K562 (cell line): ENCODE data around the gene ACHE. TPM values are rescaled to one million over a fixed set of nuclear protein-coding genes. Genes with fewer than 3 reads are reported as not detected.

Source experiments
- CBFB ChIP-seq: sonication (generic); formaldehyde crosslinking; IDR thresholded peaks from 2 replicates; pipeline ENCODE4 v1.4.0; 2020; ENCODE audit warnings: mild to moderate bottlenecking, missing genetic modification reagents
- CBX2 ChIP-seq: fragments of 200-600 bp; sonication (generic); IDR thresholded peaks from one replicate; pipeline ENCODE4 v1.6.1; 2012; ENCODE audit warnings: mild to moderate bottlenecking, low read length, inconsistent platforms; ENCODE audit not compliant: insufficient read depth, poor library complexity, severe bottlenecking
- CCNT2 ChIP-seq: IDR thresholded peaks from 2 replicates; pipeline ENCODE4 v1.6.1; 2011; ENCODE audit warnings: borderline replicate concordance, low read depth, mild to moderate bottlenecking, moderate library complexity, mixed read lengths, low read length; ENCODE audit not compliant: insufficient read length; ENCODE audit errors: extremely low read depth
- CHD1 ChIP-seq: fragments of 200-600 bp; sonication (generic); IDR thresholded peaks from one replicate; pipeline ENCODE4 v1.6.1; 2012; ENCODE audit warnings: mild to moderate bottlenecking, moderate library complexity, low read length, inconsistent platforms
- DEAF1 ChIP-seq: fragments of 450-650 bp; formaldehyde crosslinking; IDR thresholded peaks from 2 replicates; pipeline ENCODE4 v1.4.0; 2020; ENCODE audit warnings: mild to moderate bottlenecking, moderate library complexity
- E2F6 ChIP-seq, 2 experiments: IDR thresholded peaks; 2 replicates each; pipeline ENCODE4 v1.6.1; 2011; ENCODE audit warnings: borderline replicate concordance in 1 of 2, control low read depth in 1 of 2, low read depth in 1 of 2, low read length in 1 of 2, mild to moderate bottlenecking in 1 of 2, mixed read lengths in 1 of 2, moderate library complexity in 1 of 2; ENCODE audit not compliant: insufficient read depth in 1 of 2, insufficient read length in 1 of 2, poor library complexity in 1 of 2, severe bottlenecking in 1 of 2; ENCODE audit errors: extremely low read depth in 1 of 2
- ETV5 ChIP-seq: sonication (generic); formaldehyde crosslinking; IDR thresholded peaks from 2 replicates; pipeline ENCODE4 v1.4.0; 2020; ENCODE audit warnings: low read depth, mild to moderate bottlenecking, missing genetic modification reagents
- HNRNPK ChIP-seq: fragments of 200-400 bp; formaldehyde crosslinking; IDR thresholded peaks from one replicate; pipeline ENCODE4 v1.6.1; 2018; ENCODE audit warnings: mild to moderate bottlenecking, low read depth, low read length; ENCODE audit not compliant: poor library complexity, severe bottlenecking
- HNRNPLL ChIP-seq: fragments of 200-400 bp; formaldehyde crosslinking; IDR thresholded peaks from 2 replicates; pipeline ENCODE4 v1.6.1; 2017; ENCODE audit warnings: low read length, low read depth, mild to moderate bottlenecking; ENCODE audit not compliant: poor library complexity, severe bottlenecking
- MEF2D ChIP-seq: conservative IDR thresholded peaks from 2 replicates; pipeline ENCODE4 v1.6.1; 2016; ENCODE audit warnings: low read depth, missing genetic modification characterization, missing compliant biosample characterization
- MTA1 ChIP-seq: fragments of 450-650 bp; IDR thresholded peaks from 2 replicates; pipeline ENCODE4 v1.6.1; 2017; ENCODE audit warnings: borderline replicate concordance
- NFIC ChIP-seq: fragments of 450-650 bp; IDR thresholded peaks from 2 replicates; pipeline ENCODE4 v1.6.1; 2017; ENCODE audit warnings: mild to moderate bottlenecking, inconsistent platforms
- PCBP1 ChIP-seq: fragments of 200-400 bp; formaldehyde crosslinking; IDR thresholded peaks from 2 replicates; pipeline ENCODE4 v1.6.1; 2018; ENCODE audit warnings: mild to moderate bottlenecking, low read depth, low read length; ENCODE audit not compliant: poor library complexity, severe bottlenecking
- SMARCA4 ChIP-seq: fragments of 450-650 bp; IDR thresholded peaks from 2 replicates; pipeline ENCODE4 v1.6.1; 2016
- ZBTB43 ChIP-seq: sonication (generic); formaldehyde crosslinking; IDR thresholded peaks from 2 replicates; pipeline ENCODE4 v1.8.0; 2023; ENCODE audit warnings: mild to moderate bottlenecking, missing genetic modification reagents
- ZNF134 ChIP-seq: fragments of 250-450 bp; sonication (Bioruptor Pico); conservative IDR thresholded peaks from 2 replicates; pipeline ENCODE4 v1.4.0; 2020
- ZNF146 ChIP-seq: IDR thresholded peaks from one replicate; pipeline ENCODE4 v1.6.1; 2018; ENCODE audit warnings: missing compliant biosample characterization; ENCODE audit not compliant: unreplicated experiment
- ZNF239 ChIP-seq: fragments of 250-450 bp; sonication (Bioruptor Pico); IDR thresholded peaks from 2 replicates; pipeline ENCODE4 v1.4.0; 2020; ENCODE audit warnings: mild to moderate bottlenecking
- ZNF347 ChIP-seq: fragments of 450-650 bp; formaldehyde crosslinking; IDR thresholded peaks from 2 replicates; pipeline ENCODE4 v1.4.0; 2020; ENCODE audit warnings: low read depth, mild to moderate bottlenecking, moderate library complexity
- ZNF639 ChIP-seq, 2 experiments: fragments of 200-800 bp in 1 of 2; sonication (Bioruptor generic) in 1 of 2; sonication (generic) in 1 of 2; formaldehyde crosslinking in 1 of 2; IDR thresholded peaks in 1 of 2; conservative IDR thresholded peaks in 1 of 2; 2 replicates each; pipeline versions ENCODE4 v1.5.0 to v1.6.1; 2016 to 2020; ENCODE audit warnings: missing compliant biosample characterization in 1 of 2, missing genetic modification characterization in 1 of 2, missing genetic modification reagents in 1 of 2
- polyA plus RNA-seq, 8 experiments: library from polyadenylated mRNA; depleted of rRNA in 4 of 8; stranded (reverse) in 5 of 8; unstranded in 3 of 8; fragments of >200 nt; fragmentation: Nextera tagmentation in 2 of 8; fragmentation: Illumina TruSeq in 1 of 8; extraction: Ambion mirVana in 2 of 8; extraction: Trizol in 1 of 8; gene quantifications; 2 replicates each; pipeline versions ENCODE4 v1.2.1 to v1.2.3, GENCODE V29; 2011 to 2014; ENCODE audit warnings: inconsistent platforms in 1 of 8, missing spikeins in 1 of 8
- total RNA-seq, 7 experiments: library from RNA; depleted of rRNA in 6 of 7; stranded (reverse); fragments of >200 nt in 6 of 7; fragmentation: Illumina TruSeq in 2 of 7; extraction: Trizol in 2 of 7; gene quantifications; 2 replicates each; pipeline versions ENCODE4 v1.2.1 to v1.2.3, GENCODE V29; 2011 to 2021; ENCODE audit warnings: low replicate concordance in 1 of 7

Gene ACHE
- total and polyA plus RNA-seq, 9 of the 15 experiments (the other 6 are each of a cell fraction or from before 2014, with no cell fraction given): 0.04 to 8.8 (median 1.9) TPM

GRCh38 chr7:100888988-100889750, 6.5 kb downstream of the ACHE start, which contains the start of gene UFSP1 (continued):
- TF ChIP-seq CBX2: no peak
- peak; percentile 76 for TF ChIP-seq CCNT2
- TF ChIP-seq PCBP1: peak; percentile 96
- peak; percentile 90 for TF ChIP-seq CBFB (CRISPR knock-in tag)
- TF ChIP-seq MTA1: no peak
- TF ChIP-seq MEF2D (tag): no peak
- TF ChIP-seq ZNF239 (CRISPR knock-in tag): no peak
- peak; percentile 97 for TF ChIP-seq HNRNPK
- TF ChIP-seq CHD1: no peak
- TF ChIP-seq DEAF1 (CRISPR knock-in tag): no peak
- peak; percentile 13 for TF ChIP-seq ZNF146 (CRISPR knock-in tag)
- TF ChIP-seq ZNF134: no peak
- TF ChIP-seq ETV5: no peak; the same call in 1 of the 2 replicates
- TF ChIP-seq E2F6 (IDR thresholded peaks at IDR 0.05; ENCODE audit: borderline replicate concordance in 1 of 2, extremely low read depth in 1 of 2, insufficient read depth in 1 of 2, insufficient read length in 1 of 2, low read depth in 1 of 2, low read length in 1 of 2, poor library complexity in 1 of 2, severe bottlenecking in 1 of 2): peak; percentile 93 to 94
- peak; percentile 7 for TF ChIP-seq HNRNPLL
- peak; percentile 56 to 96; a peak in 2 of 4 replicates for TF ChIP-seq ZNF639 (CRISPR knock-in tag; conservative IDR thresholded peaks at IDR 0.05 in 1 of 2, IDR thresholded peaks at IDR 0.05 in 1 of 2)
- TF ChIP-seq ZNF347 (CRISPR knock-in tag): no peak
- TF ChIP-seq NFIC: no peak; the same call in 1 of the 2 replicates
- TF ChIP-seq SMARCA4: no peak
- 0 out of 2 replicates have a peak, but pooled peaks have one; percentile 32 for TF ChIP-seq ZBTB43 (CRISPR knock-in tag)
